GM18870 (cell line): ENCODE results near the gene SKIL.
A peak's percentile ranks its signal among the peaks of the same experiment; 100 is the strongest.
"Not testable (repeated sequence)": the region's sequence is repeated elsewhere in the genome, so short reads cannot be mapped to it uniquely, and the experiment has no call there.

Experiments used
- ATAC-seq: cut with Tn5 transposase; IDR thresholded peaks from one replicate; pipeline ENCODE4 v1.9.1; 2021; ENCODE audit warnings: moderate library complexity; ENCODE audit not compliant: unreplicated experiment

The SKIL gene, protein sequence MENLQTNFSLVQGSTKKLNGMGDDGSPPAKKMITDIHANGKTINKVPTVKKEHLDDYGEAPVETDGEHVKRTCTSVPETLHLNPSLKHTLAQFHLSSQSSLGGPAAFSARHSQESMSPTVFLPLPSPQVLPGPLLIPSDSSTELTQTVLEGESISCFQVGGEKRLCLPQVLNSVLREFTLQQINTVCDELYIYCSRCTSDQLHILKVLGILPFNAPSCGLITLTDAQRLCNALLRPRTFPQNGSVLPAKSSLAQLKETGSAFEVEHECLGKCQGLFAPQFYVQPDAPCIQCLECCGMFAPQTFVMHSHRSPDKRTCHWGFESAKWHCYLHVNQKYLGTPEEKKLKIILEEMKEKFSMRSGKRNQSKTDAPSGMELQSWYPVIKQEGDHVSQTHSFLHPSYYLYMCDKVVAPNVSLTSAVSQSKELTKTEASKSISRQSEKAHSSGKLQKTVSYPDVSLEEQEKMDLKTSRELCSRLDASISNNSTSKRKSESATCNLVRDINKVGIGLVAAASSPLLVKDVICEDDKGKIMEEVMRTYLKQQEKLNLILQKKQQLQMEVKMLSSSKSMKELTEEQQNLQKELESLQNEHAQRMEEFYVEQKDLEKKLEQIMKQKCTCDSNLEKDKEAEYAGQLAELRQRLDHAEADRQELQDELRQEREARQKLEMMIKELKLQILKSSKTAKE

DNA sequence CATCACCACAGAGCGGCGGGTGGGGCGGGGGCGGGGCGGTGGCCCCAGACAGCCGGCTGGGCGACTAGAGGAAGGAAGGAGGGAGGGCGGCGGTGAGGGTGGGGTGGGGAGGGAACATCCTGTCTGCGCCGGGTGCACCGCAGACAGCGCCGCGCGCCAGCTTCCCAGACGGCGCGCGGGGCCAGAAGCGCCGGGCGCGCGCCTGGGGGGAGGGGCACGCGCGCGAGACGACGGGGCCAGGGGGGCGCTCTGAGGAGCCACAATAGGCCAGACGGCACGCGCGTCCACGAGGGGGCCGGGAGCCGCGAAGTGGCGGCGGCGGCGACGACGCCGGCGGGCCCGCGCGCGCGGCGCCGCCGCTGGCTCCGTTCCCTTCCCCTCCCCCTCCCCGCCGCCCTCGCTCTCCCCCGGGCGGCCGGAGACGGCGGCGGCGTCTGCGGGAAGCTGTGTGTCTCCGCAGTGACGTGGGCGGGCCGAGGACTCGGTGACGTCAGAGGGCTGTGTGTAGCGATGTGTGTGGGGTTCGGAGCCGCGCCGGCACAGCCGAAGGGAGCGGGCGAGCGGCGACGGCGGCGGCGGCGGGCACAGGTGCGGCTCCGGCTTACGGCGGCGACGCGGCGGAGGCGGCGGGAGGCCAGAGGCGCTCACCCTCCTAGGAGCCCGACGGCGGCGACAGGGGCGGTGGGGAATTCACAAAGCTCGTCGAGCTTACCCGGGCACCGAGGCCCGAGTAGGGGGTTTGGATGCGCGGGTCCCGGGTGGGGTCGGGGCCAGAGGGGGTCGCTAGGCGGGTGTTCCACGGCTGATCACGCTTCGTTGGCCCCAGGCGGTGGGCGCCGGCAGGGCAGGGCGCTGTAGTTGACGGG lies at the start of gene SKIL:
SKIL (plus strand) TSS at position 540 of the 866 bp plus-strand sequence. CDS start 2,617 bp downstream, outside the sequence.
- peak; percentile 44 for ATAC-seq

DNA sequence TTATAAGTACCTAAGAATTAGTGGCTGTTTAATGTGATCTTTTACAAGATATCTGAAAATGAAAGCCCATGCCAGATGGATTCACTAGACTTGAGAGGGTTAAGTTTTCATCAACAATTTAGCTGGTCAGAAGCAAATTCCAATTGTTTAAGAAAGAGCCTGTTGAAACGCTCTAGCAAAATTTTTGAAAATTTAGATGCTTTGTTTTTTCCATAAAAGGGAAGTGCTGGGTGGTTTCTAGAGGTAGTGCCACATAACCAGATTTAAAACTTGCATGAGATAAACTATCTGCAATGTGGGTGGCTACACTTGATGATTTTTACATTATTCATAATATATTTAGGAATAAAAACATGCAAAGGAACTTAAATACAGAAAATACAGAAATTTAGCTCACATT lies 48.5 kb upstream of the SKIL start:
- ATAC-seq, result no peak

DNA sequence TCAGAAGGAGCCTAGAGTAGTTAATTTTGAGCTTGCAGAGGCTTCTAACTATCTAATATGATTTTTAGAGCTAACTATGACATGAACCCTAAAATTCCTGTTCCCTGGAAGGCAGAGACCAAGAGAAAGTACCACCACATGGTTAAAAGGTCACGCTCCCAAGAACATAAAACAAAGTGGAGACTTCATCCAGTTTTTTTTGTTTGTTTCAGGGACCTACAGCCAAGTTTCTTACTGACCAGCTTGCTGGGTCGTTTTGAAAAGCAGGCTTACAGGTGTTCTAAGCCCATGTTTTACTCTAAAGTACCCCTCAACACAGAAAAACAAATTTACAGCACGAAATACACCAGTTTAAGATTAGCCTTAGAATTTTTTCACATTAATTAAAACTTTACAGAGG lies 39.6 kb upstream of the SKIL start:
- no peak for ATAC-seq

DNA sequence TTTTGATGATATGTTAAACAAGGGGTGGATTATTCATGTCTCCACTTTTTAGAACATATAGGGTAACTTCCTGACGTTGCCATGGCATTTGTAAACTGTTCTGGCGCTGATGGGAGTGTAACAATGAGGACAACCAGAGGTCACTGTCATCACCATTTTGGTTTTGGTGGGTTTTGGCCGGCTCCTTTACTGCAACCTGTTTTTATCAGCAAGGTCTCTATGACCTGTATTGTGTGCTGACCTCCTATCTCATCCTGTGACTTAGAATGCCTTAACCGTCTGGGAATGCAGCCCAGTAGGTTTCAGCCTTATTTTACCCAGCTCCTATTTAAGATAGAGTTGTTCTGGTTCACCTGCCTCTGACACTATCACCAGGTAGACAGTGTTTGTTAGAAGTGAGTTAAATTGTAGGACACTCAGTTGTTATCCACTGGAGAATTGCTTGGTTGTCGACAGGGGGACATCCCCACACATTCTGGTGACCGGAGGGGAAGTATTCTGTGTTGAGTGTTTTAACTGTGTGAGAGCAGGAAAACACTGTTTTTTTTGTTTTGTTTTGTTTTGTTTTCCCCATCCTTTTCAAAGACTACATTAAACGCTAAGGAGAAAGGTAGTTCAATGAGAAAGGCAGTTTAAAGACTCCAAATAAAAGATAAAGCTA lies 36.9 kb upstream of the SKIL start:
- ATAC-seq, result no peak

DNA sequence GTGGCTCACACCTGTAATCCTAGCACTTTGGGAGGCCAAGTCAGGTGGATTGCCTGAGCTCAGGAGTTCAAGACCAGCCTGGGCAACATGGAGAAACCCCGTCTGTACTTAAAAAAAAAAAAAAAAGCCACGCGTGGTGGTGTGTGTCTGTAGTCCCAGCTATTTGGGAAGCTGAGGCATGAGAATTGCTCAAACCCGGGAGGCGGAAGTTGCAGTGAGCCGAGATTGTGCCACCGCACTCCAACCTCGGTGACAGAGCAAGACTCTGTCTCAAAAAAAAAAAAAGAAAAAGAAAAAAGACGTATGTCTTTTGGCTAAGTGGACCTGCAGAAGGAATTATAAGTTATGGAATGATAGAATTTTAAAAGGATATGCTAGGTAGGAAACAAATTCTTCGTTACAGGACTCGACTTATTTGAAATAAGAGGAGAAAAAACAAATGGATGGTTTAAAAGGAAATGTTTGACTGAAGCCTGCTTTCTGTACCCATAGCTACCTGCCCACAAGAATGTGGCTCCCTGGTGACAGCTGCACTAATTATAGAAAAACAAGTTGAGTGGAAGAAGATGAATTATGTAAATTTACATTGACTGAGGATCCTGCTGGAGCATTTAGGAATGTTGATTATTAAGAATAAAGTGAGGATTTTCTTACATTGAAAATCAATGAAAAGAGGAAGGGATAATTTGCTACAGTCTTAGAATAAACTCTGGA lies 36.0 kb upstream of the SKIL start:
- ATAC-seq, result no peak

DNA sequence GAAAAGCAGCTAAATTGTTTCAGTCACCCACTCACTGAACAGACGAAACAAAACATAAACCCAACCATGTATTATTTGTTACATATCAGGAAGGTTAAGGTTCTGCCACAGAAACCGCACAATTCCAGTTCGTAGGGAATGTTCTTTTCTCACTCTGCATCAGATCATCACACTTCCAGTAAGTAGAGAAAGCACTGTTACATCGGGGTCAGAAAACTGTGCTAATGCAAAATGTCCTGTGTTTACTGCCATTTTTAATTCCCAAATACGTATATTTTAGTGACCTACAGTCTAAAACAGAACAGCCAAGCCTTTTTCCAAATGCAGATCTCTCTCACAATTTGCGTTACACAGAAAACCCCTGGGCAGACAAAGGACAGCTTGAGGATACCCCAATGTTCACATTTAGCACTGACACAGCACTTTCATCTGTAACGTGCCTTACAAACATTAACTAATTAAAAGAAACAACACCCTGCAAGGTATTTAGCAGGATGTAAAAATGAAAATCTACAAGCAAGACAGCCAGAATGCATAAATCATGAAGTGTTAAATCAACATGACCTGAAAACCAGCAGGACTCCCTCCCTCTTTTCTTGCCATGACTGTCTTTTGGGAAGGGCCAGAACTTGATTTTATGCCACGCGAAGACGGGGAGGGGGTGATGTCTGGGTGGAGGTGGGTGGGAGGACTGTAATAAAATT lies 34.8 kb upstream of the SKIL start:
- no peak for ATAC-seq

DNA sequence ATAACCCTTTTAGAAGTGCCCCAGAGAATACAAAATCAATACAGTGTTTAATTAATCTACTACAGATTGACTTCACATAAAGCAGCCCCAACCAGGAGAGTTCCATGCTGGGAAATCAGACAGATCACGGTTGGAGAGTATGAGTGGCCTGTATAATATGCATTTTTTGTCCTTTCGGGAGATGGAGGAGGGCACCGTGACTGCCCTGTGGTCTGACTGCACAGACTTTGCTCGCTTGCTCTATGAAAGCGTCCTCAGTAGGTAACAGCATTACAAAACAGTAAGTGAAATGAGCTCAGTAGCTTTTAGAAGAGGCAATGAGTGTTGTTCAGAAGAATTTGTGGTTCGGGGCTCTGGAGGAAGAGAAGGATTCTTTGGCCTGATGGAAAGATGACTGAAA lies 34.2 kb upstream of the SKIL start:
- no peak for ATAC-seq

DNA sequence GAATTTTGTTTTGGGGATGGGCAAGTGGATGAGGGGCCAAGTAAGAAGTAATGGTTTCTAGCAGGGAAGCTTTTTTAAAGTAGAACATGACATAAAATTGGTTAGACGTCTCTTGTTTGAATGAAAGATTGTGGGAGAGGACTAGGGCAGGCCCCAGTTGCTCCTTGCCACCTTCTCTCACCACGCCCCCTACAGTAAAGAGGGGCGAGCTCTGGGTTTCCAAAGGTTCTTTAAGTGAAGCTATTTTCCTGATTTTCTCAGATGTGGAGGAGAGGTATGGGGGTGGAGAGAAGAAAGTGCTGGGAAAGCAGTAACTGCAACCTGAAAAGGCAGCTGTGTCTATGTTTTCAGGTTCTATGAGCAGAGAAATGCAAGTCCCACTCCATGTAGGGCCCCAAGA lies 32.6 kb upstream of the SKIL start:
- ATAC-seq, result no peak

DNA sequence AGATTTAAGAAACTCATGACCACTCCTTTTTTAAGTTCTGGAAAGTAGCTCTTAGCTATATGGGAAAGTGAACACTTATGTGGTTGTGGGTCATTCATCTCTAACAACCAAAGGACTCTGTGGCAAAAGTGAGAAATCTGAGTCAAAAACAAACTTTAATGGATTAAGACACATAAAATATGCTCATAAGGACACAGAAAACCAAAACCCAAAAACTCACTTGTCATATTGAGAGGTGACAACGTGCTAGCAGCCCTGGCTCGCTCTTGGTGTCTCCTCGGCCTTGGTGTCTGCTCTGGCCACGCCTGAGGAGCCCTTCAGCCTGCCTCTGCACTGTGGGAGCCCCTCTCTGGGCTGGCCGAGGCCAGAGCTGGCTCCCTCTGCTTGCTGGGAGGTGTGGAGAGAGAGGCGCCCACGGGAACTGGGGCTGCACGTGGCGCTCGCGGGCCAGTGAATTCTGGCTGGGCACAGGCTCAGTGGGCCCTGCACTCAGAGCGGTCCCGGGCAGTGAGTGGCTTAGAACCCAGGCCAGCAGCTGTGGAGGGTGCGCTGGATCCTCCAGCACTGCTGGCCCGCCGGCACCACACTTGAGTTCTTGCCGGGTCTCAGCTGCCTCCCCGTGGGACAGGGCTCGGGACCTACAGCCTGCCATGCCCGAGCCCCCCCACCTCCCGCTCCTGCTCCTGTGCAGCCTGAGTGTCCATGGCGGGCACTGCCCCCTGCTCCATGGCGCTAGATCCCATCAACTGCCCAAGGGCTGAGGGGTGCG lies 30.3 kb upstream of the SKIL start:
- peak; percentile 39 for ATAC-seq

DNA sequence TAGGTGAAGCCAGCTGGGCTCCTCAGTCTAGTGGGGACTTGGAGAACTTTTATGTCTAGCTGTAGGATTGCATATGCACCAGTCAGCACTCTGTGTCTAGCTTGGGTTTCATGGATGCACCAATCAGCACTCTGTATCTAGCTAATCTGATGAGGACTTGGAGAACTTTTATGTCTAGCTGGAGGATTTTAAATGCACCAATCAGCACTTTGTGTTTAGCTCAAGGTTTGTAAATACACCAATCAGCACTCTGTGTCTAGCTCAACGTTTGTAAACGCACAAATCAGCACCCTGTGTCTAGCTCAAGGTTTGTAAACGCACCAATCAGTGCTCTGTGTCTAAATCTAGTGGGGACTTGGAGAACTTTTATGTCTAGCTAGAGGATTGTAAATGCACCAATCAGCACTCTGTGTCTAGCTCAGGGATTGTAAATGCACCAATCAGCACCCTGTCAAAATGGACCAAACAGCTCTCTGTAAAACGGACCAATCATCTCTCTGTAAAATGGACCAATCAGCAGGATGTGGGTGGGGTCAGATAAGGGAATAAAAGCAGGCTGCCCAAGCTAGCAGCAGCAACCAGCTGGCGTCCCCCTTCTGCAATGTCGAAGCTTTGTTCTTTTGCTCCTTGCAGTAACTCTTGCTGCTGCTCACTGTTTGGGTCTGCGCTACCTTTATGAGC lies 29.5 kb upstream of the SKIL start:
- not testable (repeated sequence) for ATAC-seq

DNA sequence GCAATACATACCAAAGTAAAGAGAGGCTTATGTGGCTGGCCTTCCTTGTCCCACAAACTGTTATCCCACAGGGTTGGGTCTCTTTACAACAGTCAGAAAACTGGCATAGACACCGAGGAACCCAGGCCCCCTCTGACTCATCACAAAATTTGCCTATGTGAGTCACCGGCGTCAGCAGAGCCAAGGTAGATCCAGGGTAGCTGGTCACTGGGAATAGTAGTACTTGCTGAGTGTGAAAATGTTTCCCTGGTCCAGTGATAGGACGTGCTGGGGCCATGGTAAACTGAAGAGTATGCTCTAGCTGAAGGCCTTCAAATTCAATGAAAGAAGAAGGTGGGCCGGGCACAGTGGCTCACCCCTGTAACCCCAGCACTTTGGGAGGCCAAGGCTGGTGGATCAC lies 27.1 kb upstream of the SKIL start:
- ATAC-seq, result no peak

DNA sequence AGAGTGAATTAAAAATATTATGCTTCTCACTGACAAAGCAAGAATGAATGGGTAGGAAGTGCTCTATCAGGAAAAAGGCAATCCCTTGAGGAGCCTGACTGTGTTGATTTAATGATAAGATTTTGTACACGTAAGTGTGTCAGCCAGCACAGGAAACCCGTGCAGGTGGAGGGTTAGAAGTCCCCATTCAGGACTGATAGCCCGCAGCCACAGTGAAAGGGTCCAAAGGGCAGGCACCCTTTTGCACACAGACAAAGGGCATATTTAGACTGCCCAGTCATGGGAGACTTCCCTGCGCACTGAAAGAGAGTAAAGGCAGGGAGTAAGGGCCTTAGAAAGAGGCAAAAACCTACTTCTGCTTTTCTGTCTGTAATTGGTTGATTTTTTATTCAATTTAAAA lies 26.4 kb upstream of the SKIL start:
- ATAC-seq, result peak; percentile 69

DNA sequence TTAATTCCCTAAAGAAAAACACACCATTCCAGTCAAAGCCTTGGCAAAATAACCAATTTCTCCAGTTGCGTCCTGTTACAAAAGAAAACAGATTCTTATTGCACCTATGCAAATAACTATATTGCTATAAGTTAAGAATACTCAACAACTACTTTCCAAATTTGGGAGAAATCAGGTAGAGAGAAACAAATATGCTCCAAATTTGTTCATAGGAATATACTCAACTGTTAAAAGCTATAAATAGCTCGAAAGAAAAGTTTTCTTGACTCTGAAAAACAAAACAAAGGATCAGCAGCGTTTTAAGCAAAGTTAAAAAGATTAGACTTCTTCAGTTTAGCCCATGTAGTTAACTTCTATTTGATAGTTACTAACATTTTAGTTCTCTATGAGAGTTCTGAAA lies 20.1 kb upstream of the SKIL start:
- ATAC-seq, result no peak

DNA sequence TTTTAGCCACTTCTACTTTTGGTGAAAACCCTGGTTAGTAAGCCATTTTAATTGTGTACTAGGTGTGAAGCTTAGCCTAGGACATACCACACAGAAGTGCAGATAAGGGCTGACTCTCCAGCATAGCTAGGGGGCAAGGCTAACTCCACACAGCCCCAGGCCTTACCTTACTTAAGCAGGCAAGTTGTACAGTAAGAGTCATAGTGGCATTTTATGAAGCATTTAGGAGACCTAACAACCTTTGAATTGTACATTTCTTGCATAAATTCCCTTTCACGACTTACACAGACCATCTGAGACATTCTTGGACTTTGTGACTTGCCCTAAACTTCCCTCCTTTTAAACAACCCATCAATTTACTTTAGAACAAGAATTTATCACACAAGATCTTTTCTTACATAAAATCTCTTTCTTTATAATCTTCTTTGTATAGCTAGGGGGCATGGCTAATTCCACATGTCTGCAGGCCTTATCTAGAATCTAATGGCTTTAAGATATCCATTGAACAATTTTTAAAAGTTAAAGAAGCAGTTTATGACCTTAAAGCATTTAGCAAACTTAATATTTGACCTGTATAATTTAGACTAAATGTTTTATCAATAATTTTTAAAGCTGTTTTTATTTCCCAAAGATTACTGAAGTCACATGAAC lies 18.7 kb upstream of the SKIL start:
- no peak for ATAC-seq

DNA sequence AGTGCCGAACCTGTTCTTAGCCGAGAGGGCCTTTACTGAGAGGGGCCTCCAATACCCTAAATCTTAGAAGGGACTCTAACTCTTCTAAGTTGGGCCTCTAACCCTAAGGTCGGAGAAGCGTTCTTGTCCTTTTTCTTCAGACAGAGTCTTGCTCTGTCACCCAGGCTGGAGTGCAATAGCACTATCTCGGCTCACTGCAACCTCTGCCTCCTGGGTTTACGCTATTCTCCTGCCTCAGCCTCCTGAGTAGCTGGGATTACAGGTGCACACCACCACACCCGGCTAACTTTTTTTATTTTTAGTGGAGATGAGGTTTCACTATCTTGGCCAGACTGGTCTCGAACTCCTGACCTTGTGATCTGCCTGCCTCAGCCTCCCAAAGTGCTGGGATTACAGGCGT lies 15.2 kb upstream of the SKIL start:
- ATAC-seq, result not testable (repeated sequence)

DNA sequence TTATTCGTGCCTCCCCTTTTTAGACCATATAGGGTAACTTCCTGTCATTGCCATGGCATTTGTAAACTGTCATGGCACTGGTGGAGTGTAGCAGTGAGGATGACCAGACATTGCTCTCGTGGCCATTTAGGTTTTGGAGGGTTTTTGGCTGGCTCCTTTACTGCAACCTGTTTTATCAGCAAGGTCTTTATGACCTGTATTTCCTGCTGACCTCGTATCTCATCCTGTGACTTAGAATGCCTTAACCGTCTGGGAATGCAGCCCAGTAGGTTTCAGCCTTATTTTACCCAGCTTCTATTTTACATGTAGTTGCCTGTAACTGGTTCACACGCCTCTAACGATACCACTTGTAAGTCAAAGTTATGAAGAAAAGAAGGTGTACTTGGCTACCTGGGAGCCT lies 13.7 kb upstream of the SKIL start:
- not testable (repeated sequence) for ATAC-seq

DNA sequence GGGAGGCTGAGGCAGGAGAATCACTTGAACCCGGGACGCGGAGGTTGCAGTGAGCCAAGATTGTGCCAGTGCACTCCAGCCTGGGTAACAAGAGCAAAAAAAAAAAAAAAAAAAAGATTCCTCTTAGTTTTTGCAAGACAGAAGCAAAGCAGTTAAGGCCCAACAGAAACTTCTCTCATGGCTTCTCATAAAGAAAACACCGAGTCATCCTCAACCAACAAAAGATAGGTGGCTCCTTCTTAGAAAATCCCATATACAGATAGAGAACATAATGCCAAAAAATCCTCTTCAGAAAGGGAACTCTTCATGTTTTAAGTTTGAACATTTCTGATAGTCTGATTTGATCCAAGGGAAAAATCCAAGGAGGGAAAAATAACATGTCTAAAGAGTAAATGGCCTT lies 12.5 kb upstream of the SKIL start:
- ATAC-seq, result no peak
